Neural progenitor cell (in vitro differentiated cells): ENCODE data around the gene CENPB. TPM values are rescaled to one million over a fixed set of nuclear protein-coding genes. Genes with fewer than 3 reads are reported as not detected.

Source experiments
- DNase-seq: peaks from one replicate; pipeline ENCODE4 v3.0.0-alpha.2; 2016; ENCODE audit warnings: low spot score
- H2AFZ ChIP-seq: fragments of 200-600 bp; sonication (generic); replicated peaks from 2 replicates; pipeline ENCODE4 v1.6.1; 2016; ENCODE audit warnings: antibody characterized with exemption
- H3F3A ChIP-seq: fragments of 200-600 bp; sonication (generic); 2 replicates; pipeline ENCODE4 v1.6.1; 2016; ENCODE audit warnings: antibody characterized with exemption, low read depth
- H3K27ac ChIP-seq: fragments of 200-600 bp; sonication (generic); 2 replicates; pipeline ENCODE4 v1.5.1; 2016; ENCODE audit warnings: mild to moderate bottlenecking
- H3K27me3 ChIP-seq: fragments of 200-600 bp; sonication (generic); 2 replicates; pipeline ENCODE4 v1.6.1; 2016; ENCODE audit warnings: mild to moderate bottlenecking, moderate library complexity
- H3K36me3 ChIP-seq: fragments of 200-600 bp; sonication (generic); 2 replicates; pipeline ENCODE4 v1.5.1; 2016
- H3K4me1 ChIP-seq: fragments of 200-600 bp; sonication (generic); 2 replicates; pipeline ENCODE4 v1.6.1; 2016; ENCODE audit warnings: mixed run types
- H3K4me2 ChIP-seq: fragments of 200-600 bp; sonication (generic); 2 replicates; pipeline ENCODE4 v1.6.1; 2016
- H3K4me3 ChIP-seq: fragments of 200-600 bp; sonication (generic); 2 replicates; pipeline ENCODE4 v1.5.1; 2016
- H3K79me2 ChIP-seq: fragments of 200-600 bp; sonication (generic); 2 replicates; pipeline ENCODE4 v1.6.1; 2016; ENCODE audit warnings: low read depth
- H3K9ac ChIP-seq: fragments of 200-600 bp; sonication (generic); 2 replicates; pipeline ENCODE4 v1.6.1; 2016
- H3K9me3 ChIP-seq: fragments of 200-600 bp; sonication (generic); 2 replicates; pipeline ENCODE4 v1.5.1; 2016; ENCODE audit warnings: low read depth
- H4K20me1 ChIP-seq: fragments of 200-600 bp; sonication (generic); 2 replicates; pipeline ENCODE4 v1.6.1; 2016; ENCODE audit warnings: low read depth
- H3K27ac Mint-ChIP-seq: 3 replicates; pipeline ENCODE4 v1.8.0; 2021; ENCODE audit warnings: mixed read lengths
- H3K27me3 Mint-ChIP-seq: 2 replicates; pipeline ENCODE4 v1.8.0; 2022; ENCODE audit warnings: low read depth, mild to moderate bottlenecking, inconsistent platforms, moderate library complexity, mixed read lengths; ENCODE audit not compliant: insufficient read depth
- H3K36me3 Mint-ChIP-seq: 3 replicates; pipeline ENCODE4 v1.8.0; 2021; ENCODE audit warnings: mixed read lengths
- H3K4me1 Mint-ChIP-seq: 3 replicates; pipeline ENCODE4 v1.8.0; 2021; ENCODE audit warnings: mixed read lengths
- H3K4me3 Mint-ChIP-seq: 3 replicates; pipeline ENCODE4 v1.8.0; 2021; ENCODE audit warnings: mild to moderate bottlenecking, moderate library complexity, mixed read lengths
- H3K9me3 Mint-ChIP-seq: 3 replicates; pipeline ENCODE4 v1.8.0; 2020; ENCODE audit warnings: mixed read lengths
- EZH2 ChIP-seq: fragments of 200-600 bp; sonication (generic); IDR thresholded peaks from 2 replicates; pipeline ENCODE4 v1.6.1; 2017; ENCODE audit warnings: antibody characterized with exemption, mild to moderate bottlenecking, moderate library complexity
- EZH2phosphoT487 ChIP-seq: fragments of 200-600 bp; sonication (generic); IDR thresholded peaks from 2 replicates; pipeline ENCODE4 v1.6.1; 2017; ENCODE audit warnings: antibody characterized with exemption
- total RNA-seq: library from RNA; depleted of rRNA; stranded (reverse); fragments of >200 nt; gene quantifications from 2 replicates; pipeline ENCODE4 v1.2.3, GENCODE V29; 2015; ENCODE audit warnings: low replicate concordance
- TF ChIP-seq, protein P1 (sequence below): fragments of 200-600 bp; sonication (generic); IDR thresholded peaks from 2 replicates; pipeline ENCODE4 v1.5.1; 2017; ENCODE audit warnings: antibody characterized with exemption, mild to moderate bottlenecking

CENPB gene
- total RNA-seq, 1 donor from 2014 or later, result 5.0 TPM

DNA sequence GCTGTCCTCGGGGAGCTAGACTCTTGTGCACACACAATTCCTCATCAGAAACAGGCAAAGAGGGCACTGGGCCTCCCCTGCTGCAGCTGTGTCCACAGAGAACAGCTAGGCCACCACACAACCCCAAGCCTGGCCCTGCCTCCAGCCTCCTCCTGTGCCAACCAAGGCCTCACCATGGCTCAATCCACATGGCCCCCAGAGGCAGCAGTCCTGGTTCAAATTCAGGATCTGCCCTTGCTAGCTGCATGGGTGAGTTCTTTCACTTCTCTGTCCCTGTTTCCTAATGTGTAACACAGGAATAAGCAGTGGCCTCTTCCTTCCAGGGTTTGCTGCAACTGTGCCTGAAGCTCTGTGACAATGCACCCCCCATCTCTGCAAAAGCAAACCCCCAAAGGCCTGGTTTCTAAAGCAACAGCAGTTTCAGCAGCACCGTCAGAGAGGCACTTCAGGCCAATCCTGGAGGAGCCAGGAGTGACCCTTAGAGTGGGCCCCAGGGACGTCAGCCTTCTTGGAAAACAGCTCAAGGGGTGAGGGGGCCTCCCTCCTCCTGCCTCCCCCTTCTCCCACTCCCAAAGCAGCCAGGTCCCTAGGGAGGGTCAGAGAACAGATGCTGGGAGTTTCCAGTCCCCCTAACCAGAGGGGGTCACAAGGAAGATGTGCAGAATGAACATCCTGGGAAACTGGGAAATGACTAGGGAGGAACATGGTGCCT is 21.2 kb downstream of the CENPB start:
- H2AFZ ChIP-seq, result no peak overlapping the region
- peaks cover 5% of the 10 kb centered on the region for H3K79me2 ChIP-seq
- no peaks in the 10 kb centered on the region for H3K36me3 ChIP-seq
- Mint-ChIP-seq H3K27ac (no peak overlapping the region), H3K27me3 (peaks cover 13% of the 10 kb centered on the region), H3K4me1 (peaks cover 31% of the 10 kb centered on the region), H3K4me3 (peak overlapping the region; percentile 91), H3K9me3 (no peaks in the 10 kb centered on the region), H3K36me3 (peaks cover 4% of the 10 kb centered on the region)
- H3K4me3 ChIP-seq, result no peak overlapping the region
- TF ChIP-seq, protein P1, sequence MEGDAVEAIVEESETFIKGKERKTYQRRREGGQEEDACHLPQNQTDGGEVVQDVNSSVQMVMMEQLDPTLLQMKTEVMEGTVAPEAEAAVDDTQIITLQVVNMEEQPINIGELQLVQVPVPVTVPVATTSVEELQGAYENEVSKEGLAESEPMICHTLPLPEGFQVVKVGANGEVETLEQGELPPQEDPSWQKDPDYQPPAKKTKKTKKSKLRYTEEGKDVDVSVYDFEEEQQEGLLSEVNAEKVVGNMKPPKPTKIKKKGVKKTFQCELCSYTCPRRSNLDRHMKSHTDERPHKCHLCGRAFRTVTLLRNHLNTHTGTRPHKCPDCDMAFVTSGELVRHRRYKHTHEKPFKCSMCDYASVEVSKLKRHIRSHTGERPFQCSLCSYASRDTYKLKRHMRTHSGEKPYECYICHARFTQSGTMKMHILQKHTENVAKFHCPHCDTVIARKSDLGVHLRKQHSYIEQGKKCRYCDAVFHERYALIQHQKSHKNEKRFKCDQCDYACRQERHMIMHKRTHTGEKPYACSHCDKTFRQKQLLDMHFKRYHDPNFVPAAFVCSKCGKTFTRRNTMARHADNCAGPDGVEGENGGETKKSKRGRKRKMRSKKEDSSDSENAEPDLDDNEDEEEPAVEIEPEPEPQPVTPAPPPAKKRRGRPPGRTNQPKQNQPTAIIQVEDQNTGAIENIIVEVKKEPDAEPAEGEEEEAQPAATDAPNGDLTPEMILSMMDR, result no peak
- TF ChIP-seq EZH2 (no peak), EZH2phosphoT487 (no peak)
- H3K9me3 ChIP-seq, result no peaks in the 10 kb centered on the region
- H3F3A ChIP-seq, result peaks cover 32% of the 10 kb centered on the region
- H3K9ac ChIP-seq, result no peak overlapping the region
- peaks cover 30% of the 10 kb centered on the region for H3K4me1 ChIP-seq
- DNase-seq, result no peak
- H3K27me3 ChIP-seq, result peaks cover 14% of the 10 kb centered on the region
- no peak overlapping the region for H3K4me2 ChIP-seq
- H3K27ac ChIP-seq, result no peak overlapping the region
- peaks cover 6% of the 10 kb centered on the region for H4K20me1 ChIP-seq

DNA sequence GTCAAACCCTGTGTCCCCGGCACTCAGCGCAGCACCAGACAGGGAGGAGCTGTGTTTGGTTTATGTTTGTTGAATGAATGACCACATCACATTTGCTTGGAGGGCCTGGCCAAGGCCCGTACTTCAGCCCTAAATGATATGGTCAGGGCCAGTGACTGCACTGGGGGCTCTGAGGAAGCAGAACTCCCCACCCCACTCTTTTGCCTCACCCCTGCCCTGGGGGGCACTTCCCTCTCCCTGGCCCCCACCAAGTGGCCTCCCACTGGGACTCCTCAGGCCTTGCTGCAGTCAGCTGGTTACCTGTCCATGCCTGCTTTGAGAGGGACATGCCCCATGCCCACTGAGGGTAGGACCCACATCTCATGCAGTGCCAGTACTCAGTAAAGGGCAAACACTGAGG is 21.9 kb downstream of the CENPB start:
- Histone ChIP-seq H3K79me2 (peaks cover 5% of the 10 kb centered on the region), H3K4me1 (peaks cover 37% of the 10 kb centered on the region), H3K9ac (no peak overlapping the region), H3K27ac (no peak overlapping the region), H3K27me3 (peaks cover 14% of the 10 kb centered on the region), H2AFZ (no peak overlapping the region), H4K20me1 (peaks cover 6% of the 10 kb centered on the region), H3K36me3 (no peaks in the 10 kb centered on the region), H3K9me3 (no peaks in the 10 kb centered on the region), H3F3A (peaks cover 32% of the 10 kb centered on the region), H3K4me3 (no peak overlapping the region), H3K4me2 (no peak overlapping the region)
- TF ChIP-seq, protein P1, result no peak
- TF ChIP-seq EZH2, result no peak
- TF ChIP-seq EZH2phosphoT487, result no peak
- Mint-ChIP-seq H3K9me3 (no peaks in the 10 kb centered on the region), H3K27me3 (peaks cover 13% of the 10 kb centered on the region), H3K27ac (no peak overlapping the region), H3K4me3 (no peak overlapping the region), H3K36me3 (peaks cover 6% of the 10 kb centered on the region), H3K4me1 (peaks cover 31% of the 10 kb centered on the region)
- no peak for DNase-seq

DNA sequence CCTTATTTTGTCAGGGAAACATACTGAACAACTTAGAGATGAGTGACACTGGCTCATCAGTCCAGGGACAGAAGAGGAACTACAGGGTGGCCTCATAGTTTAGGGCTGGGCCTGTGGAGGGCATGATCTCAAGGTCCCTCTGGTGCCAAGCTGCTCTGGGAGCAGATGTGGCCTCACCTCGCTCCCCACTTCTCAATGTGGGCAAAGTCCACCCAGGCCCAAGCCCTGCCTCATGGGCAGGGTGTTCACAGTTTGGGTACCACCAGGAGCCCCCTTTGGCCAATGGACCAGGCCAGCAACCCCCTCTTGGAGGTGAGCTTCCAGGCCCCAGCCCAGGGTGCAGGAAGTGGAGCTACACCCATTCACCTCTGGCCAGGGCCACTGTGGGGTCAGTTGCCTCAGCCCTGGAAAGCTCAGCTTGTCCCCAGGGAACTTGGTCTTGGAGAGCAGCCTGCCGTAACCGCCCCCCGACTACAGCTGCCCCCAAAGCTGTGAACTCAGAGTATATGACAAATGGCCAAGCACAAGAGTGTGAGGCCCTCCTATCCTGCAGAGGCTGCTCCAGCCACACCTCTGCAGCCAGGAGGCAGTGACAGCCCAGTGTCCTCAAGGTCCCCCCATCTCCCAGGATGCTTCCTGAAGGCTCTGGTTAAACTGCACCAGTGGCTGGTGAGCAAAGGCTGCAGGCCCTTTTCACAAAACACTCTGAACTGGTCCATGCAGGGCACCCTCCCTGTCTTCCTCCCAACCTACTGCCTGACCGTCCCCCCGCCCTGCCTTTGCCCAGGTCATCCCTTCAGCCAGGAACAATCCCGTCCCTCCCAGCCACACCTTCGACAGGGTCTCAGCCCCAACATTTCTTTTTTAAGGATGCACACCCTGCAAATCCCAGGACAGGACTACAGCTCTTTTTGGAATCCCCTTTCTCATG is 22.6 kb downstream of the CENPB start:
- H3K36me3 Mint-ChIP-seq, result peaks cover 8% of the 10 kb centered on the region
- Histone ChIP-seq H2AFZ (no peak overlapping the region), H3F3A (peaks cover 27% of the 10 kb centered on the region), H3K4me2 (no peak overlapping the region), H3K9ac (no peak overlapping the region), H3K9me3 (no peaks in the 10 kb centered on the region), H3K4me3 (no peak overlapping the region), H3K36me3 (no peaks in the 10 kb centered on the region), H4K20me1 (peaks cover 6% of the 10 kb centered on the region), H3K27me3 (peaks cover 6% of the 10 kb centered on the region), H3K79me2 (peaks cover 5% of the 10 kb centered on the region), H3K27ac (no peak overlapping the region), H3K4me1 (peaks cover 41% of the 10 kb centered on the region)
- TF ChIP-seq EZH2phosphoT487 (no peak), EZH2 (no peak)
- TF ChIP-seq, protein P1, result no peak
- H3K4me1 Mint-ChIP-seq, result peaks cover 28% of the 10 kb centered on the region
- no peak for DNase-seq
- no peak overlapping the region for H3K4me3 Mint-ChIP-seq
- H3K27me3 Mint-ChIP-seq, result peaks cover 13% of the 10 kb centered on the region
- H3K9me3 Mint-ChIP-seq, result no peaks in the 10 kb centered on the region
- H3K27ac Mint-ChIP-seq, result peak overlapping the region; percentile 33
